GM23338 (cell line): ENCODE results near the gene CENPN. TPM values are rescaled to one million over a fixed set of nuclear protein-coding genes. Genes with fewer than 3 reads are reported as not detected.

Experiments used
- EZH2 ChIP-seq: fragments of 200-600 bp; sonication (generic); IDR thresholded peaks from one replicate; pipeline ENCODE4 v1.8.0; 2017; ENCODE audit warnings: antibody characterized with exemption, mild to moderate bottlenecking, low read depth; ENCODE audit not compliant: unreplicated experiment
- JUNB ChIP-seq: IDR thresholded peaks from one replicate; pipeline ENCODE4 v1.6.1; 2016; ENCODE audit warnings: antibody characterized with exemption; ENCODE audit not compliant: unreplicated experiment
- NANOG ChIP-seq: IDR thresholded peaks from 2 replicates; pipeline ENCODE4 v1.6.1; 2016; ENCODE audit warnings: antibody characterized with exemption, borderline replicate concordance
- STAT1 ChIP-seq: IDR thresholded peaks from one replicate; pipeline ENCODE4 v1.6.1; 2016; ENCODE audit warnings: antibody characterized with exemption; ENCODE audit not compliant: unreplicated experiment
- ZNF114 ChIP-seq: fragments of 250-450 bp; sonication (Bioruptor Pico); IDR thresholded peaks from 2 replicates; pipeline ENCODE4 v1.5.0; 2020; ENCODE audit warnings: mild to moderate bottlenecking, moderate library complexity
- ZNF331 ChIP-seq: fragments of 250-450 bp; sonication (Bioruptor Pico); IDR thresholded peaks from 2 replicates; pipeline ENCODE4 v1.5.0; 2020; ENCODE audit warnings: low read depth, mild to moderate bottlenecking, moderate library complexity
- polyA plus RNA-seq: library from polyadenylated mRNA; unstranded; fragments of >200 nt; fragmentation: Nextera tagmentation; extraction: Ambion mirVana; gene quantifications from 2 replicates; pipeline ENCODE4 v1.2.1, GENCODE V29; 2016
- total RNA-seq: library from RNA; depleted of rRNA; stranded (reverse); fragments of >200 nt; shearing (Covaris generic); gene quantifications from 2 replicates; pipeline ENCODE4 v1.2.3, GENCODE V29; 2014
- TF ChIP-seq, protein P1 (sequence below): fragments of 250-450 bp; sonication (Bioruptor Pico); IDR thresholded peaks from 2 replicates; pipeline ENCODE4 v1.5.0; 2020; ENCODE audit warnings: mild to moderate bottlenecking, moderate library complexity
- TF ChIP-seq, protein P2 (sequence below), 2 experiments: fragments of 200-600 bp in 1 of 2; sonication (generic) in 1 of 2; conservative IDR thresholded peaks; 2 replicates each; pipeline versions ENCODE4 v1.5.1 to v1.6.1; 2016 to 2017; ENCODE audit warnings: antibody characterized with exemption in 2 of 2, low read depth in 2 of 2, mild to moderate bottlenecking in 2 of 2, moderate library complexity in 1 of 2
- TF ChIP-seq, protein P3 (sequence below): IDR thresholded peaks from 2 replicates; pipeline ENCODE4 v1.6.1; 2016; ENCODE audit warnings: antibody characterized with exemption

The CENPN gene
- total and polyA plus RNA-seq, 2 experiments from 2014 or later = 43.6 to 80.8 TPM

DNA sequence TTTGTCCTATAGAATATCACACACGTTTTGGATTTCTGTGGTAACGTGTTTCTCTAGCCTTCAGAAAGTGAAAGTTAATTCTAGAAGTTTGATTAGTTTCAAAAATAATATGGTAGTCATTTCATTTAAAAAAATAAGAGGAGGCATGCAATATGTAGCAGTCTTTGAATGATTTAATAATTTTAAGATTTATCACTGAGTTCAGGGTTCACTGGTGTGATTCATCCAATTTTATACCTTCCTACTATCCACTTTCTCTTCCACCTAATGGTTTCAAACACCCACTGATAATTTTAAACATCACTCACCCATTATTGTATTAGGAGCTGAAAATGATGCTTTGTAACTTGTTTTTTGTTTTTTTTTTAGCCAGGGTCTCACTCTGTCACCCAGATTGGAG, 42.7 kb upstream of the CENPN start (continued):
- TF ChIP-seq, protein P1, sequence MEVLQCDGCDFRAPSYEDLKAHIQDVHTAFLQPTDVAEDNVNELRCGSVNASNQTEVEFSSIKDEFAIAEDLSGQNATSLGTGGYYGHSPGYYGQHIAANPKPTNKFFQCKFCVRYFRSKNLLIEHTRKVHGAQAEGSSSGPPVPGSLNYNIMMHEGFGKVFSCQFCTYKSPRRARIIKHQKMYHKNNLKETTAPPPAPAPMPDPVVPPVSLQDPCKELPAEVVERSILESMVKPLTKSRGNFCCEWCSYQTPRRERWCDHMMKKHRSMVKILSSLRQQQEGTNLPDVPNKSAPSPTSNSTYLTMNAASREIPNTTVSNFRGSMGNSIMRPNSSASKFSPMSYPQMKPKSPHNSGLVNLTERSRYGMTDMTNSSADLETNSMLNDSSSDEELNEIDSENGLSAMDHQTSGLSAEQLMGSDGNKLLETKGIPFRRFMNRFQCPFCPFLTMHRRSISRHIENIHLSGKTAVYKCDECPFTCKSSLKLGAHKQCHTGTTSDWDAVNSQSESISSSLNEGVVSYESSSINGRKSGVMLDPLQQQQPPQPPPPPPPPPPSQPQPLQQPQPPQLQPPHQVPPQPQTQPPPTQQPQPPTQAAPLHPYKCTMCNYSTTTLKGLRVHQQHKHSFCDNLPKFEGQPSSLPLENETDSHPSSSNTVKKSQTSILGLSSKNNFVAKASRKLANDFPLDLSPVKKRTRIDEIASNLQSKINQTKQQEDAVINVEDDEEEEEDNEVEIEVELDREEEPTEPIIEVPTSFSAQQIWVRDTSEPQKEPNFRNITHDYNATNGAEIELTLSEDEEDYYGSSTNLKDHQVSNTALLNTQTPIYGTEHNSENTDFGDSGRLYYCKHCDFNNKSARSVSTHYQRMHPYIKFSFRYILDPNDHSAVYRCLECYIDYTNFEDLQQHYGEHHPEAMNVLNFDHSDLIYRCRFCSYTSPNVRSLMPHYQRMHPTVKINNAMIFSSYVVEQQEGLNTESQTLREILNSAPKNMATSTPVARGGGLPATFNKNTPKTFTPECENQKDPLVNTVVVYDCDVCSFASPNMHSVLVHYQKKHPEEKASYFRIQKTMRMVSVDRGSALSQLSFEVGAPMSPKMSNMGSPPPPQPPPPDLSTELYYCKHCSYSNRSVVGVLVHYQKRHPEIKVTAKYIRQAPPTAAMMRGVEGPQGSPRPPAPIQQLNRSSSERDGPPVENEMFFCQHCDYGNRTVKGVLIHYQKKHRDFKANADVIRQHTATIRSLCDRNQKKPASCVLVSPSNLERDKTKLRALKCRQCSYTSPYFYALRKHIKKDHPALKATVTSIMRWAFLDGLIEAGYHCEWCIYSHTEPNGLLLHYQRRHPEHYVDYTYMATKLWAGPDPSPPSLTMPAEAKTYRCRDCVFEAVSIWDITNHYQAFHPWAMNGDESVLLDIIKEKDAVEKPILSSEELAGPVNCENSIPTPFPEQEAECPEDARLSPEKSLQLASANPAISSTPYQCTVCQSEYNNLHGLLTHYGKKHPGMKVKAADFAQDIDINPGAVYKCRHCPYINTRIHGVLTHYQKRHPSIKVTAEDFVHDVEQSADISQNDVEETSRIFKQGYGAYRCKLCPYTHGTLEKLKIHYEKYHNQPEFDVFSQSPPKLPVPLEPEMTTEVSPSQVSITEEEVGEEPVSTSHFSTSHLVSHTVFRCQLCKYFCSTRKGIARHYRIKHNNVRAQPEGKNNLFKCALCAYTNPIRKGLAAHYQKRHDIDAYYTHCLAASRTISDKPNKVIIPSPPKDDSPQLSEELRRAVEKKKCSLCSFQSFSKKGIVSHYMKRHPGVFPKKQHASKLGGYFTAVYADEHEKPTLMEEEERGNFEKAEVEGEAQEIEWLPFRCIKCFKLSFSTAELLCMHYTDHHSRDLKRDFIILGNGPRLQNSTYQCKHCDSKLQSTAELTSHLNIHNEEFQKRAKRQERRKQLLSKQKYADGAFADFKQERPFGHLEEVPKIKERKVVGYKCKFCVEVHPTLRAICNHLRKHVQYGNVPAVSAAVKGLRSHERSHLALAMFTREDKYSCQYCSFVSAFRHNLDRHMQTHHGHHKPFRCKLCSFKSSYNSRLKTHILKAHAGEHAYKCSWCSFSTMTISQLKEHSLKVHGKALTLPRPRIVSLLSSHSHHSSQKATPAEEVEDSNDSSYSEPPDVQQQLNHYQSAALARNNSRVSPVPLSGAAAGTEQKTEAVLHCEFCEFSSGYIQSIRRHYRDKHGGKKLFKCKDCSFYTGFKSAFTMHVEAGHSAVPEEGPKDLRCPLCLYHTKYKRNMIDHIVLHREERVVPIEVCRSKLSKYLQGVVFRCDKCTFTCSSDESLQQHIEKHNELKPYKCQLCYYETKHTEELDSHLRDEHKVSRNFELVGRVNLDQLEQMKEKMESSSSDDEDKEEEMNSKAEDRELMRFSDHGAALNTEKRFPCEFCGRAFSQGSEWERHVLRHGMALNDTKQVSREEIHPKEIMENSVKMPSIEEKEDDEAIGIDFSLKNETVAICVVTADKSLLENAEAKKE (CRISPR knock-in tag) = no peak
- TF ChIP-seq ZNF331 (CRISPR knock-in tag) (no peak), ZNF114 (CRISPR knock-in tag) (no peak), NANOG (no peak), JUNB (no peak), STAT1 (no peak), EZH2 (no peak)
- TF ChIP-seq, protein P2, sequence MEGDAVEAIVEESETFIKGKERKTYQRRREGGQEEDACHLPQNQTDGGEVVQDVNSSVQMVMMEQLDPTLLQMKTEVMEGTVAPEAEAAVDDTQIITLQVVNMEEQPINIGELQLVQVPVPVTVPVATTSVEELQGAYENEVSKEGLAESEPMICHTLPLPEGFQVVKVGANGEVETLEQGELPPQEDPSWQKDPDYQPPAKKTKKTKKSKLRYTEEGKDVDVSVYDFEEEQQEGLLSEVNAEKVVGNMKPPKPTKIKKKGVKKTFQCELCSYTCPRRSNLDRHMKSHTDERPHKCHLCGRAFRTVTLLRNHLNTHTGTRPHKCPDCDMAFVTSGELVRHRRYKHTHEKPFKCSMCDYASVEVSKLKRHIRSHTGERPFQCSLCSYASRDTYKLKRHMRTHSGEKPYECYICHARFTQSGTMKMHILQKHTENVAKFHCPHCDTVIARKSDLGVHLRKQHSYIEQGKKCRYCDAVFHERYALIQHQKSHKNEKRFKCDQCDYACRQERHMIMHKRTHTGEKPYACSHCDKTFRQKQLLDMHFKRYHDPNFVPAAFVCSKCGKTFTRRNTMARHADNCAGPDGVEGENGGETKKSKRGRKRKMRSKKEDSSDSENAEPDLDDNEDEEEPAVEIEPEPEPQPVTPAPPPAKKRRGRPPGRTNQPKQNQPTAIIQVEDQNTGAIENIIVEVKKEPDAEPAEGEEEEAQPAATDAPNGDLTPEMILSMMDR (conservative IDR thresholded peaks at IDR 0.05; ENCODE audit: low read depth in 2 of 2) = no peak
- TF ChIP-seq, protein P3, sequence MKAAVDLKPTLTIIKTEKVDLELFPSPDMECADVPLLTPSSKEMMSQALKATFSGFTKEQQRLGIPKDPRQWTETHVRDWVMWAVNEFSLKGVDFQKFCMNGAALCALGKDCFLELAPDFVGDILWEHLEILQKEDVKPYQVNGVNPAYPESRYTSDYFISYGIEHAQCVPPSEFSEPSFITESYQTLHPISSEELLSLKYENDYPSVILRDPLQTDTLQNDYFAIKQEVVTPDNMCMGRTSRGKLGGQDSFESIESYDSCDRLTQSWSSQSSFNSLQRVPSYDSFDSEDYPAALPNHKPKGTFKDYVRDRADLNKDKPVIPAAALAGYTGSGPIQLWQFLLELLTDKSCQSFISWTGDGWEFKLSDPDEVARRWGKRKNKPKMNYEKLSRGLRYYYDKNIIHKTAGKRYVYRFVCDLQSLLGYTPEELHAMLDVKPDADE = no peak
